GM12865 (cell line): ENCODE data around the gene UBXN2A.
A peak's percentile ranks its signal among the peaks of the same experiment; 100 is the strongest.

Source experiments
- DNase-seq: peaks from one replicate; pipeline ENCODE4 v3.0.0; 2010; ENCODE audit warnings: low read depth
- H3K4me3 ChIP-seq: 2 replicates; pipeline ENCODE4 v1.5.1; 2011; ENCODE audit warnings: mild to moderate bottlenecking, low read depth, low read length, control low read depth
- TF ChIP-seq, protein P1 (sequence below): IDR thresholded peaks from 2 replicates; pipeline ENCODE4 v1.5.1; 2011; ENCODE audit warnings: low read length, control low read depth, low read depth, inconsistent platforms; ENCODE audit not compliant: insufficient read depth; ENCODE audit errors: missing control alignments

UBXN2A gene

DNA sequence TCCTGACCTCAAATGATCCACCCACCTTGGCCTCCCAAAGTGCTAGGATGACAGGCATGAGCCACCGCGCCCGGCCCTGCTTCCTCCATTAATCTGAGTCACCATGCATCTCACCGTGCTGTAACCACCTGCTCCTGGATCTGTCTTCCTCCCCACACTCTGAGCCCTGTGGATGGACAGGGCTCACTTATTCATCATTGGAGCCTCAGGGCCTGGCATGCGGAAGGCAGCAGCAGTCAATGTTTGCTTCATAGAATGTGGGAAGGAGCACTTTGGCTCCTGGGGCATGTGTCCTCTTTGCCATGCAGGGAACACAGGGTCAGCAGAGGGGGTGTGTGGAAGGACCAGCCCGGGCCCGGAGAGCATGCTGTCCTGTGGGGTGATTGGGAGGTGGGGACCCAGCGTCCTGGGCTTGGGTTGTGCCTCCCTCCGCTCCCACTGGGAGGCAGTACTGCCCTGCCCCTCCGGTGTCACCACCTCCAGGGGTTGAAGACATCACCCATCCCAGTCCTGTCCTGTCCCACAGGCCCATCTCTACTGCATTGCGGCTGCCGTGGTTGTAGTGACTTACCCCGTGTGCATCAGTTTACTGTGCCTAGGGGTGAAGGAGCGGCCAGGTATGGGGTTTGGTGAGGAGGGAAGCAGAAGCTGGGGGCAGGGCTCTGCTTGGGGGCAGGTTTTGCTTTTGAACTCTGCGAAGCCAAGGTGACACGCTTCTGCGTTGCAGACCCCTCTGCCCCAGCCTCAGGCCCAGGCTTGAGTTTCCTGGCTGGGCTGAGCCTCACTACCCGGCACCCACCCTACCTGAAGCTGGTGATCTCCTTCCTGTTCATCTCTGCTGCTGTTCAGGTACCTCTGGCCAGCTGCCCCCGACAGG is 81.1 kb downstream of the UBXN2A start:
- TF ChIP-seq, protein P1, sequence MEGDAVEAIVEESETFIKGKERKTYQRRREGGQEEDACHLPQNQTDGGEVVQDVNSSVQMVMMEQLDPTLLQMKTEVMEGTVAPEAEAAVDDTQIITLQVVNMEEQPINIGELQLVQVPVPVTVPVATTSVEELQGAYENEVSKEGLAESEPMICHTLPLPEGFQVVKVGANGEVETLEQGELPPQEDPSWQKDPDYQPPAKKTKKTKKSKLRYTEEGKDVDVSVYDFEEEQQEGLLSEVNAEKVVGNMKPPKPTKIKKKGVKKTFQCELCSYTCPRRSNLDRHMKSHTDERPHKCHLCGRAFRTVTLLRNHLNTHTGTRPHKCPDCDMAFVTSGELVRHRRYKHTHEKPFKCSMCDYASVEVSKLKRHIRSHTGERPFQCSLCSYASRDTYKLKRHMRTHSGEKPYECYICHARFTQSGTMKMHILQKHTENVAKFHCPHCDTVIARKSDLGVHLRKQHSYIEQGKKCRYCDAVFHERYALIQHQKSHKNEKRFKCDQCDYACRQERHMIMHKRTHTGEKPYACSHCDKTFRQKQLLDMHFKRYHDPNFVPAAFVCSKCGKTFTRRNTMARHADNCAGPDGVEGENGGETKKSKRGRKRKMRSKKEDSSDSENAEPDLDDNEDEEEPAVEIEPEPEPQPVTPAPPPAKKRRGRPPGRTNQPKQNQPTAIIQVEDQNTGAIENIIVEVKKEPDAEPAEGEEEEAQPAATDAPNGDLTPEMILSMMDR: peak; percentile 42
- no peak overlapping the region for H3K4me3 ChIP-seq
- DNase-seq: peak; percentile 28

DNA sequence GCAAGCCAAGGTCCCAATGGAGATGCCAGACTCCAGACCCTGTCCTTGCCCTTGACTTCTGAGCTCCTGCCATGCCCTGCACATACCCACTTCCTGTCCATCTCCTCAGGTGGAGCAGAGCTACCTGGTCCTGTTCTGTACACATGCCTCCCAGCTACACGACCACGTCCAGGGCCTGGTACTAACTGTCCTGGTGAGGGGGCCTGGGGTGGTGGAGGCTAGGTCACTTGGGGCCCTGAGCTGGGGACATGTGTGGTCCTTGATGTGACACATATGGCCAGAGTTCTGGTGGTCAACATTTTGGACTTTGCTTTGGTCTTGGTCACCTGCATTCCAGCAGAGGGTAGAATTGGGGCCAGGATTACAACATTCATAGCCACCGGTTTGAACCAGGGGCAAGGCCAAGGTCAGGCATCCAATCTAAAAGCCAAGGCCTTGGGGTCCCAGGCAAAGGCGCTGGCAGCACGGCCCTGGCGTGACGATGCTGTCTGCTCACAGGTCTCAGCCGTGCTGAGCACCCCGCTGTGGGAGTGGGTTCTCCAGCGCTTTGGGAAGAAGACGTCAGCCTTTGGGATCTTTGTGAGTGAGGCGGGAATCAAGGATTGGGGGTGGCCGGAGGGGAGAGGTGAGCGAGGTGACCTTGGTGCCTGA is 82.2 kb downstream of the UBXN2A start:
- TF ChIP-seq, protein P1: no peak
- no peak for DNase-seq
- no peak overlapping the region for H3K4me3 ChIP-seq

- TF ChIP-seq, protein P1: no peak
- DNase-seq: no peak
These were observed 82.8 kb downstream of the UBXN2A start for GRCh38 chr2:24022975-24023575.

GRCh38 chr2:24024018-24024417 is 83.8 kb downstream of the UBXN2A start:
- TF ChIP-seq, protein P1: no peak
- no peak for DNase-seq
- no peak overlapping the region for H3K4me3 ChIP-seq

More at GRCh38 chr2:24022975-24023575, 82.8 kb downstream of the UBXN2A start:
- H3K4me3 ChIP-seq: no peak overlapping the region

DNA sequence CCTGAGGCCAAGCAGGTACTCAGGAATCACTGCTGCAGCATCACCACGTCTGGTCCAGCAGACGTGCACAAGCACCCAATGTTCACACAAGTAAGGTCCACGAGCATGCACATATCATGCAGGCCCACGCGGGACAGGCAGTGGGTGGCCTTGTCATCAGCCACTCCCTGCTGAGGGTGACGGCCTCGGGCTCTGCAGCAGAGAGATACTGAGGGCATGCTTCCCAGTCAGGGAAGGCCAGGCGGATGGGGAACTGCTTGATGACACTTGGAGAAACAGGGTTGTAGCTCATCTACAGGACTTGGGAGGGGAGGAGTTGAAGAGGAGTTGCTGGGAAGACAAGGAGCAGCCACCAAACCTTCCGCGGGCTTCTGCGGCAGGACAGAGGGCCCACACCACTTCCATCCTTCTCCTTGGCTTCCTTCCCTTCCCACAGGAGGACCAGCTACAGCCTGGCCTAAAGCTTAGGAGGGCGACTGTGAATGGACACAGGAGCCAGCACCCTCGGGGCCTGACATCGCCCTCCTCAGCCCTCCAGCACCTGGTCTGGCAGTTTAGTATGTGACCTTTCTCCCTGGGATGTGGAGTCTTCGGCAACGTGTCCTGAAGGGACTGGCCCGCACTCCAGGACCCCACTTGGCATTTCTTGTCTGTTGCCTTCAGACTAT is 84.9 kb downstream of the UBXN2A start:
- DNase-seq: no peak
- H3K4me3 ChIP-seq: no peak overlapping the region
- TF ChIP-seq, protein P1: no peak

DNA sequence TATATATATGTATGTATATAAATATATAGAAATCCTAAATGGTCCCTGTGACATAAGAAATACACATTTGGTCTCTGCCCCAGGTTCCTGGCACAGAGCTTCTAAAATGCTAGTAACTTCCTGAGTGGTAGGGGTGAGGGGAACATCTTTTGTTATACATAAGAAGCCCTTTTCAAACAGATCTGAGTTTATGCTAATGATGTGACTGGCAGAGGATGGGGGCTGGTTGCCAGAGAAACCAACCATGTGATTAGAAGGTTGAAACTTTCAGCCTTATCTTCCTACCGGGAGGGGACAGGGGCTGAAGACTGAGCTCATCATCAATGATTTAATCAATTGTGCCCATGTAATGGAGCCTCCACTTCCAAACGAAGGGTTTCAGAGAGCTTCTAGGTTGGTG is 86.0 kb downstream of the UBXN2A start:
- no peak for DNase-seq
- no peak overlapping the region for H3K4me3 ChIP-seq

More for the DNA sequence above, 86.0 kb downstream of the UBXN2A start:
- TF ChIP-seq, protein P1: no peak
